Vagina (tissue), 2 donors: ENCODE measurements around the gene PET100. TPM values are rescaled to one million over a fixed set of nuclear protein-coding genes. Genes with fewer than 3 reads are reported as not detected.
"Not testable (repeated sequence)": the region's sequence is repeated elsewhere in the genome, so short reads cannot be mapped to it uniquely, and the experiment has no call there.

Experiments
- DNase-seq, 2 donors: peaks; one replicate each; pipeline ENCODE4 v3.0.0-alpha.2; 2017; ENCODE audit errors: extremely low spot score in 2 of 2
- H3K27ac ChIP-seq: fragments of 200-600 bp; sonication (generic); one replicate; pipeline ENCODE4 v1.5.1; 2019
- H3K27me3 ChIP-seq: fragments of 200-600 bp; sonication (generic); one replicate; pipeline ENCODE4 v1.5.1; 2019
- H3K36me3 ChIP-seq, 2 donors: fragments of 200-600 bp; sonication (generic); one replicate each; pipeline ENCODE4 v1.5.1; 2017 to 2019
- H3K4me1 ChIP-seq: fragments of 200-600 bp; sonication (generic); one replicate; pipeline ENCODE4 v1.5.1; 2019
- H3K4me3 ChIP-seq, 2 donors: fragments of 200-600 bp; sonication (generic); 1 replicate in 1 of 2; 2 replicates in 1 of 2; pipeline ENCODE4 v1.5.1; 2016 to 2019
- H3K9me3 ChIP-seq: fragments of 200-600 bp; sonication (generic); one replicate; pipeline ENCODE4 v1.5.1; 2019
- CTCF ChIP-seq, 3 experiments: fragments of 450-650 bp in 2 of 3; fragments of 200-600 bp in 1 of 3; sonication (generic) in 1 of 3; IDR thresholded peaks; one replicate each; pipeline ENCODE4 v1.5.1; 2017 to 2019; ENCODE audit warnings: antibody characterized with exemption in 3 of 3, mild to moderate bottlenecking in 2 of 3, moderate library complexity in 2 of 3
- POLR2A ChIP-seq, 2 donors: fragments of 450-650 bp; IDR thresholded peaks; one replicate each; pipeline ENCODE4 v1.6.1; 2017; ENCODE audit warnings: antibody characterized with exemption in 2 of 2, mild to moderate bottlenecking in 2 of 2, moderate library complexity in 2 of 2
- POLR2AphosphoS5 ChIP-seq, 2 donors: sonication (generic); formaldehyde crosslinking; IDR thresholded peaks; one replicate each; pipeline ENCODE4 v1.9.0; 2017; ENCODE audit warnings: antibody characterized with exemption in 2 of 2, mild to moderate bottlenecking in 2 of 2, low read depth in 1 of 2; ENCODE audit not compliant: insufficient read depth in 1 of 2
- intact Hi-C: fragments of 100-400 bp; cut with DNase I; formaldehyde crosslinking; loops from one replicate; pipeline ENCODE4 v1.15.1; 2023
- total RNA-seq: library from RNA; depleted of rRNA; stranded (reverse); fragments of >200 nt; gene quantifications from one replicate; pipeline ENCODE4 v1.2.3, GENCODE V29; 2016

Gene PET100
- total RNA-seq, 1 donor from 2014 or later = 16.7 TPM

GRCh38 chr19:7643031-7643415 lies 13.4 kb downstream of the PET100 start:
- H3K9me3 ChIP-seq = no peaks in the 10 kb centered on the region
- H3K27ac ChIP-seq = no peak overlapping the region
- intact Hi-C loops = no loop called here
- no peak for TF ChIP-seq POLR2A (IDR thresholded peaks at IDR 0.05)
- no peak for TF ChIP-seq CTCF (IDR thresholded peaks at IDR 0.05)
- no peak for TF ChIP-seq POLR2AphosphoS5 (IDR thresholded peaks at IDR 0.05; ENCODE audit: insufficient read depth in 1 of 2, low read depth in 1 of 2)
- H3K4me1 ChIP-seq = no peaks in the 10 kb centered on the region
- no peak overlapping the region for H3K4me3 ChIP-seq
- H3K36me3 ChIP-seq = no peaks in the 10 kb centered on the region
- H3K27me3 ChIP-seq = peaks cover under 1% of the 10 kb centered on the region
- no peak for DNase-seq

- intact Hi-C loops, H3K36me3 ChIP-seq, H3K4me3 ChIP-seq, H3K4me1 ChIP-seq, H3K27ac ChIP-seq, H3K27me3 ChIP-seq, H3K9me3 ChIP-seq, DNase-seq: not testable (repeated sequence)
Measured at GRCh38 chr19:7643629-7644549, 14.3 kb downstream of the PET100 start.

GRCh38 chr19:7644550-7644877 lies 14.9 kb downstream of the PET100 start:
- Histone ChIP-seq H3K9me3 (no peaks in the 10 kb centered on the region), H3K27ac (no peak overlapping the region), H3K4me3 (no peak overlapping the region), H3K4me1 (no peaks in the 10 kb centered on the region), H3K27me3 (no peaks in the 10 kb centered on the region), H3K36me3 (no peaks in the 10 kb centered on the region)
- TF ChIP-seq CTCF (IDR thresholded peaks at IDR 0.05) = no peak
- no peak for TF ChIP-seq POLR2A (IDR thresholded peaks at IDR 0.05)
- TF ChIP-seq POLR2AphosphoS5 (IDR thresholded peaks at IDR 0.05; ENCODE audit: insufficient read depth in 1 of 2, low read depth in 1 of 2) = no peak
- no peak for DNase-seq
- intact Hi-C loops = no loop called here

- H3K27me3 ChIP-seq = no peaks in the 10 kb centered on the region
- H3K9me3 ChIP-seq = no peaks in the 10 kb centered on the region
- intact Hi-C loops = no loop called here
- DNase-seq = no peak
- no peak overlapping the region for H3K27ac ChIP-seq
- TF ChIP-seq POLR2A (IDR thresholded peaks at IDR 0.05) = no peak
- TF ChIP-seq POLR2AphosphoS5 (IDR thresholded peaks at IDR 0.05; ENCODE audit: insufficient read depth in 1 of 2, low read depth in 1 of 2) = no peak
- TF ChIP-seq CTCF (IDR thresholded peaks at IDR 0.05) = no peak
- no peaks in the 10 kb centered on the region for H3K36me3 ChIP-seq
- H3K4me3 ChIP-seq = no peak overlapping the region
- no peaks in the 10 kb centered on the region for H3K4me1 ChIP-seq
Measured at GRCh38 chr19:7645163-7645562, 15.6 kb downstream of the PET100 start.

- no peaks in the 10 kb centered on the region for H3K36me3 ChIP-seq
- H3K27me3 ChIP-seq = no peaks in the 10 kb centered on the region
- H3K27ac ChIP-seq = no peak overlapping the region
- H3K4me3 ChIP-seq = no peak overlapping the region
- DNase-seq = no peak
- no peak for TF ChIP-seq CTCF (IDR thresholded peaks at IDR 0.05)
- no peak for TF ChIP-seq POLR2AphosphoS5 (IDR thresholded peaks at IDR 0.05; ENCODE audit: insufficient read depth in 1 of 2, low read depth in 1 of 2)
- no peak for TF ChIP-seq POLR2A (IDR thresholded peaks at IDR 0.05)
- H3K9me3 ChIP-seq = no peaks in the 10 kb centered on the region
- intact Hi-C loops = no loop called here
- H3K4me1 ChIP-seq = no peaks in the 10 kb centered on the region
Measured at GRCh38 chr19:7645656-7646425, 16.2 kb downstream of the PET100 start.
